ACC112 (cell line): ENCODE data around the gene MAP4K4.

Experiments
- H2AFZ ChIP-seq: fragments of 200-600 bp; sonication (generic); one replicate; pipeline ENCODE4 v1.6.0; 2017; ENCODE audit warnings: antibody characterized with exemption, low read length; ENCODE audit not compliant: unreplicated experiment
- H3K27ac ChIP-seq: fragments of 200-600 bp; sonication (generic); 2 replicates; pipeline ENCODE4 v1.5.1; 2014; ENCODE audit warnings: low read depth, mild to moderate bottlenecking, antibody characterized with exemption, low read length, moderate library complexity
- H3K27me3 ChIP-seq: fragments of 200-600 bp; sonication (generic); 2 replicates; pipeline ENCODE4 v1.6.1; 2014; ENCODE audit warnings: mild to moderate bottlenecking, antibody characterized with exemption, low read length, moderate library complexity, mixed read lengths; ENCODE audit not compliant: insufficient read depth
- H3K36me3 ChIP-seq: fragments of 200-600 bp; sonication (generic); 2 replicates; pipeline ENCODE4 v1.6.1; 2016; ENCODE audit warnings: mild to moderate bottlenecking, antibody characterized with exemption, low read length, moderate library complexity, mixed read lengths; ENCODE audit not compliant: insufficient read depth
- H3K4me1 ChIP-seq: fragments of 200-600 bp; sonication (generic); one replicate; pipeline ENCODE4 v1.6.1; 2016; ENCODE audit warnings: low read length, mixed read lengths; ENCODE audit not compliant: insufficient read depth, unreplicated experiment, control insufficient read depth
- H3K4me3 ChIP-seq: fragments of 200-600 bp; sonication (generic); 2 replicates; pipeline ENCODE4 v1.5.1; 2014; ENCODE audit warnings: mild to moderate bottlenecking, low read depth, low read length
- H3K79me2 ChIP-seq: fragments of 200-600 bp; sonication (generic); one replicate; pipeline ENCODE4 v1.6.0; 2016; ENCODE audit warnings: low read length; ENCODE audit not compliant: control insufficient read depth, unreplicated experiment, insufficient read depth

MAP4K4 gene

GRCh38 chr2:101837354-101837753 is 139.8 kb downstream of the MAP4K4 start:
- H3K4me1 ChIP-seq, result peaks cover 7% of the 10 kb centered on the region
- peaks cover 52% of the 10 kb centered on the region for H3K36me3 ChIP-seq
- H2AFZ ChIP-seq, result no peak overlapping the region
- H3K79me2 ChIP-seq, result peaks cover 21% of the 10 kb centered on the region
- no peak overlapping the region for H3K27ac ChIP-seq
- no peaks in the 10 kb centered on the region for H3K27me3 ChIP-seq
- H3K4me3 ChIP-seq, result no peak overlapping the region

DNA sequence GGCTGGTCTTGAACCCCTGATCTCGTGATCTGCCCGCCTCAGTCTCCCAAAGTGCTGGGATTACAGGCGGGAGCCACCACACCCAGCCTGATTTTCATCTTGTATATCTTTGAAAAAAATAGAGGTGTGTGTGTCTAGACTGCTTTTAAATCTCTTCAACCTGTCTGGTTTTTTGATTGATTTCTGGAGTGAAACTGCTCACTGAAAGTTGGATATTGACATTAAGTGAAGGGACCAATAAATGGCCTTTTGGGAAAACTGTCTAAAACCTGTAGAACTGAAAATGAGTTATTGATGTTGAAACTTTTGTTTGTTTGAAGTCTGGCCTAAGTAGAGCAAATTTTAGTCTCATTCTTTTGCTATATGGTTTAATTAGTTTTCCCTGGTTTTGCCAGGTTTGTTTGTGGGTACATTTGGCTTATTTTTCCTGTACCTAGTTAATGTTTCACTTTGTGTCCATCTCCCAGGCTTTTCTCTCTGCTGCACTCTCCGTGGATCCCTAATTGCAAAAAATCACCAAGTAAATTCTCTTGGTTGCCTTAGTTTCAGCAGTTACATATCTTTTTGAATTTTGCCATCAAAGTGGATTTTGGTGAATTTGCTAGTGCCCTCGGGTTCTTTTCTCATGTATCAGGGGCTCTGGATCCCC is 144.3 kb downstream of the MAP4K4 start:
- Histone ChIP-seq H3K36me3 (peaks cover 66% of the 10 kb centered on the region), H3K27me3 (no peaks in the 10 kb centered on the region), H3K4me1 (peaks cover 31% of the 10 kb centered on the region), H2AFZ (no peak overlapping the region), H3K79me2 (peaks cover 30% of the 10 kb centered on the region), H3K4me3 (no peak overlapping the region), H3K27ac (peak overlapping the region; percentile 47)

DNA sequence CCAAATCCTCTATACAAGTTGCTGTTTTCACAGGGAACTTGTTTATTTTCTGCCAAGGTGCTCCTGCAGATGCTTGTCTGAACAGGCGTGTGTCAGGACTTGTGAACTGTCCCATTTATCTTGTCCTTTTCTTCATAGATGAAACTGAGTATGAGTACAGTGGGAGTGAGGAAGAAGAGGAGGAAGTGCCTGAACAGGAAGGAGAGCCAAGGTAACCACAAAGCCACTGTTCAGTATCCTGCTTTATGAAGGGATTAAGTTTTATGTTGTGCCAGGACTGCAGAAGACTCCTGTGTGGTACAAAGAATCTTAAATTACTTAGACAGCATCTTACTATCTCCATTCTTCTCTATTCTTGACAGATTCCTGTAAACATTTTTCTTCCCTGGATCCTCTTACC is 145.0 kb downstream of the MAP4K4 start:
- Histone ChIP-seq H2AFZ (no peak overlapping the region), H3K27ac (peak overlapping the region; percentile 47), H3K4me1 (peaks cover 31% of the 10 kb centered on the region), H3K4me3 (no peak overlapping the region), H3K27me3 (no peaks in the 10 kb centered on the region), H3K36me3 (peaks cover 66% of the 10 kb centered on the region), H3K79me2 (peaks cover 32% of the 10 kb centered on the region)

DNA sequence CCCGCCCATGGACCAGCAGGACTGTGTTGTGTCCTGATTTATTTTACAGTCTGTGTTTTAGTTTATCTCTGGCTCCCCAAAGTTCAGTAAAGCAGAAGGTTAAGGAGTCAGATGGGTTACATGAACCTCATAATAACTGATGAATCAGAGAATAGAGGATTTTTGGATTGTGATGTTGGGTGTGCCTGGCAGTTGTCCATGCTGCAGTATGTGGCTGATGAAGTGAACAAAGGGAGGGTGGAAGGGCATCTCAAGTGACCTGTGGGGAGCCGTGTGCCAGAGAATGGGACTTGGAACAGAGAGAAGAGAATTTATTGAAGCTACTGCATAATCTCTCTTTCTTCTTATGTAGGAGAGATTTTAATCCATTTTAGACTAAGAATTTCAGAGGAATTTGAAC is 145.5 kb downstream of the MAP4K4 start:
- Histone ChIP-seq H3K27ac (peak overlapping the region; percentile 47), H3K4me3 (no peak overlapping the region), H3K36me3 (peaks cover 64% of the 10 kb centered on the region), H3K4me1 (peaks cover 35% of the 10 kb centered on the region), H3K27me3 (no peaks in the 10 kb centered on the region), H3K79me2 (peaks cover 36% of the 10 kb centered on the region), H2AFZ (no peak overlapping the region)

DNA sequence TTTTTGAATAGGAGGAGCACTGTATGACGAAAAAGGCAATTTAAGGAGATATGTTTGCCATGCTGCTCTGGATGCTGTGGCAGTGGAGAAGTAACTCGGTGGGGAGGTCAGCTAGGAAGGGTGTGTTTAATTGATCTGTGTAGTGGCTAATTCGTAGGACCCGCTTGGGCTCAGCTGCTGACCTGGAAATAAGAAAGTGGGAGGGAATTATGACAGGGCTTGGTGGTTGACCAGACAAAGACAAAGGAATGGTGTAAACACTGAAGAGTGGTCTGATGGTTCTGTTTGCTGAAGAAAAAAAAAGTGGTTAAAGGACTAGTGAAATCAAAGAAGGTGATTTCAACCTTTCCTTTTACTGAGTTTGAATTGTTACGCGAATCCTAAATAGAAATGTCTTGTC is 146.0 kb downstream of the MAP4K4 start:
- H2AFZ ChIP-seq, result no peak overlapping the region
- no peaks in the 10 kb centered on the region for H3K27me3 ChIP-seq
- H3K4me1 ChIP-seq, result peaks cover 39% of the 10 kb centered on the region
- peak overlapping the region; percentile 47 for H3K27ac ChIP-seq
- no peak overlapping the region for H3K4me3 ChIP-seq
- H3K79me2 ChIP-seq, result peaks cover 40% of the 10 kb centered on the region
- peaks cover 63% of the 10 kb centered on the region for H3K36me3 ChIP-seq

DNA sequence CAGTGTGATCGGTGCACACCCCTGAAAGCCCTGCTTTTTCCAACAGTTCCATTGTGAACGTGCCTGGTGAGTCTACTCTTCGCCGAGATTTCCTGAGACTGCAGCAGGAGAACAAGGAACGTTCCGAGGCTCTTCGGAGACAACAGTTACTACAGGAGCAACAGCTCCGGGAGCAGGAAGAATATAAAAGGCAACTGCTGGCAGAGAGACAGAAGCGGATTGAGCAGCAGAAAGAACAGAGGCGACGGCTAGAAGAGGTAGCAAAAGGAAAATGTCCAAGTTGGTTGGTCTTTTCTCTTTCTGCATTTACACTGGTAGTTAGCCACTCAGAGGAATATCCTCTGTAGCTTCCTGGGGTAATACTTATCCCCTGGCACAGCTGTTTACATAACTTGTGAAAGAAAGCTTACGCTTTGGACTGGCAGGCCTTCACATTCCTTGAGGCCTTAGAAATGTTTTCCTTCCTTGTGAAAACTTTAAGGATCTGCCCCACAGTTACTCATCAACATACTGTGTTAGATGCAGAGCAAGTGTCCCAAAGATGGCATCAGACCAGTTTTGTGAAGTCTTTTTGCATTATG is 146.6 kb downstream of the MAP4K4 start:
- H3K36me3 ChIP-seq, result peaks cover 62% of the 10 kb centered on the region
- H3K79me2 ChIP-seq, result peaks cover 42% of the 10 kb centered on the region

DNA sequence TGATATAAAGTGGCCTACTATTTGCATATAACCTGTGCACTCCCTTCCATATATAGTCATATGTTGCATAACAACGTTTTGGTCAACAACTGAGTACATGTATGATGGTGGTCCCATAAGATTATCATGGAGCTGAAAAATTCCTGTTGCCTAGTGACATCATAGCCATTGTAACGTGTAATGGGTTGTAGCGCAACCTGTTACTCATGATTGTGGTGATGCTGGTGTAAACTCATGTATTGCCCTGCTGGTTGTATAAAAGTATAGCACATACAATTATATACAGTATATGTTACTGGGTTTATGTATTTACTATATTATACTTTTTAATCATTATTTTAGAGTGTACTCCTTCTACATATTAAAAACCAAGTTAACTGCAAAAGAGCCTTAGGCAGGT is 149.5 kb downstream of the MAP4K4 start:
- Histone ChIP-seq H3K4me3 (no peak overlapping the region), H3K79me2 (peaks cover 36% of the 10 kb centered on the region), H3K27me3 (no peaks in the 10 kb centered on the region), H3K4me1 (peaks cover 41% of the 10 kb centered on the region), H3K36me3 (peaks cover 51% of the 10 kb centered on the region), H2AFZ (no peak overlapping the region), H3K27ac (no peak overlapping the region)

More for the DNA sequence above, 146.6 kb downstream of the MAP4K4 start:
- Histone ChIP-seq H3K27me3 (no peaks in the 10 kb centered on the region), H3K4me3 (no peak overlapping the region), H2AFZ (no peak overlapping the region), H3K27ac (peak overlapping the region; percentile 47), H3K4me1 (peaks cover 41% of the 10 kb centered on the region)

- Histone ChIP-seq H3K27me3 (no peaks in the 10 kb centered on the region), H2AFZ (no peak overlapping the region), H3K4me1 (peaks cover 35% of the 10 kb centered on the region), H3K36me3 (peaks cover 43% of the 10 kb centered on the region), H3K79me2 (peaks cover 39% of the 10 kb centered on the region), H3K4me3 (no peak overlapping the region), H3K27ac (no peak overlapping the region)
Measured at GRCh38 chr2:101847661-101848339, 150.3 kb downstream of the MAP4K4 start.

DNA sequence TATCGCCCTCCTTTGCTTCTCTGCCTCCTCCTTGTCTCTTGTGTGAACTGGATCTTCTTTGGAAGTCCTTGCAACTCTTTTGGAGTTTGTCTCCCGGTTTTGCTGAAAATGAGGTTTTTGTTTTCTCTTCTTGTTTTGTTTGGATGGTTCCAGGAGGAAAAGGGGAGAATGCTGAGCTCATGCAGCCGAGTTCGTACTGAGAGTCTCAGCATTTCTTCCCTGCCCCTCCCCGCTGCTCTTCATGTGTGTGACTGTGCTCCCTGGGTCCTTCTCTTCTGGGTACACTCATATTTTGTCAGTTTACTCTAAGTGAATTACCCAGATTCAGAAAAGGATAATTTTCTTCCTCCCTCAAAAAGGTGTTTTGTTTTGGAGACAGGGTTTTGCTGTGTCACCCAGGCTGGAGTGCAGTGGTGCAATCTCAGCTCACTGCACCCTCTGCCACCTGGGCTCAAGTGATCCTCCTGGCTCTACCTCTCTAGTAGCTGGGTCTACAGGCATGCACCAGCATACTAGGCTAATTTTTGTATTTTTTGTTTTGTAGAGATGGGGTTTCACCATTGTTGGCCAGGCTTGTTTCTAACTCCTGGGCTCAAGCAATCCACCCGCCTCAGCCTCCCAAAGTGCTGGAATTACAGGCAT is 151.4 kb downstream of the MAP4K4 start:
- H3K27ac ChIP-seq, result no peak overlapping the region
- H3K79me2 ChIP-seq, result peaks cover 43% of the 10 kb centered on the region
- H3K27me3 ChIP-seq, result no peaks in the 10 kb centered on the region
- H3K4me1 ChIP-seq, result peaks cover 28% of the 10 kb centered on the region
- H2AFZ ChIP-seq, result no peak overlapping the region
- H3K4me3 ChIP-seq, result no peak overlapping the region
- H3K36me3 ChIP-seq, result peaks cover 48% of the 10 kb centered on the region

DNA sequence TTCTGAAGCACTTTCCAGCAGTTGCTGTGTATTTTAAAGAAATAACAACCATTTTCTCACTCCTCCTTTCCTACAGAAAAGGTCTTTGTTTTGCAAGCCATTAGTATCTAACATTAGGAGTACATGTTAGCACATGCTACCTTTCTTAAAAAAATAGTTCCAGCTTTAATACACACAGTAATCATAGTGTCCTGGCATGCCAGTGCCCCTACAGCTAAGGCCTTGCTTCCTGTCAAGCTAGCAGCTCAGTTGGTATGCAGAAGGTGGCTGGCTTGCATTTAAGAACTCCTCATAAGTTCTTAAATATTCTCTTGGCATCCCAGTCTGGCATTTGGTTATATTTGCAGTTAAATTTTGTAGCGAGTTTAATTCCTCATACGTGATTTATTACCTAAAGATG is 152.9 kb downstream of the MAP4K4 start:
- no peak overlapping the region for H3K4me3 ChIP-seq
- H2AFZ ChIP-seq, result no peak overlapping the region
- H3K36me3 ChIP-seq, result peaks cover 48% of the 10 kb centered on the region
- H3K4me1 ChIP-seq, result peaks cover 19% of the 10 kb centered on the region
- no peaks in the 10 kb centered on the region for H3K27me3 ChIP-seq
- H3K79me2 ChIP-seq, result peaks cover 37% of the 10 kb centered on the region
- H3K27ac ChIP-seq, result no peak overlapping the region
